ENCODE results near the gene TPPP2. TPM values are rescaled to one million over a fixed set of nuclear protein-coding genes. Genes with fewer than 3 reads are reported as not detected.

The TPPP2 gene
- total RNA-seq, 1 experiment from 2014 or later: not detected

DNA sequence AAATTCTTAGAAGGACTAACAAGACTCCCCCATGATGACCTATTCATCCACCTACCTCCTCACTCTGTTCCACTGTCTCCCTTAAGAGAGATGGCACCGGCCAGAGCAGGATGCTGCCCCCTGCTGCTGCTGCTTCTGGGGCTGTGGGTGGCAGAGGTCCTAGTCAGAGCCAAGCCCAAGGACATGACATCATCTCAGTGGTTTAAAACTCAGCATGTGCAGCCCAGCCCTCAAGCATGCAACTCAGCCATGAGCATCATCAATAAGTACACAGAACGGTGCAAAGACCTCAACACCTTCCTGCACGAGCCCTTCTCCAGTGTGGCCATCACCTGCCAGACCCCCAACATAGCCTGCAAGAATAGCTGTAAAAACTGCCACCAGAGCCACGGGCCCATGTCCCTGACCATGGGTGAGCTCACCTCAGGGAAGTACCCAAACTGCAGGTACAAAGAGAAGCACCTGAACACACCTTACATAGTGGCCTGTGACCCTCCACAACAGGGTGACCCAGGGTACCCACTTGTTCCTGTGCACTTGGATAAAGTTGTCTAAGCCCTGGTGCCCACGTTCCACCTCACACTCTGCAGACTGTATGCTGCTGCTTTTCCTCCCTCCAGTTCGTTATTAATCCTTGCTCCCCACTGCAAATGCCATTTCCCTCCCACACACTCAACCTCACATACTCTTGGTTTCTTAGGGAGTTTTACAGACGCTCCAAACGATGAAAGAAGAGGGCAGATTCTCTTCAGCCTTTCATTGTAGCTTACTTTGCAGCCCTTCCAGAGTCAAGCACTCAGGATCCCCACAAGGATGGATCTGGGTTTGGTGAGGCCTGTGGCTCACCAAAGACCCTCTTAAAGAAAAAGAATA is 28.0 kb downstream of the TPPP2 start, which contains the start of gene RNASE8:
RNASE8 (plus strand) TSS at position 20 of the 873 bp plus-strand sequence; CDS start at position 91, 71 bp downstream.
- Histone ChIP-seq H3K9ac (ENCODE audit: low read length) (no peak within 1 kb of the TSS), H3K4me1 (ENCODE audit: insufficient read depth, low read length) (no peaks in the 10 kb centered on the region), H4K20me1 (ENCODE audit: low read length) (no peaks in the 10 kb centered on the region), H3K27me3 (ENCODE audit: low read length) (peaks cover 33% of the 10 kb centered on the region), H3F3A (ENCODE audit: low read length, unreplicated experiment) (no peaks in the 10 kb centered on the region), H3K79me2 (ENCODE audit: low read length) (no peaks in the 10 kb centered on the region), H3K9me3 (ENCODE audit: low read length) (no peaks in the 10 kb centered on the region), H2AFZ (ENCODE audit: low read length) (no peak within 1 kb of the TSS), H3K36me3 (ENCODE audit: low read depth, low read length) (no peaks in the 10 kb centered on the region), H3K4me2 (ENCODE audit: low read length) (no peak within 1 kb of the TSS), H3K27ac (ENCODE audit: low read length) (no peak within 1 kb of the TSS), H3K4me3 (ENCODE audit: low read length) (no peak within 1 kb of the TSS), H3K9me2 (replicated peaks; ENCODE audit: low read length) (no peaks in the 10 kb centered on the region)
- TF ChIP-seq, protein P1, sequence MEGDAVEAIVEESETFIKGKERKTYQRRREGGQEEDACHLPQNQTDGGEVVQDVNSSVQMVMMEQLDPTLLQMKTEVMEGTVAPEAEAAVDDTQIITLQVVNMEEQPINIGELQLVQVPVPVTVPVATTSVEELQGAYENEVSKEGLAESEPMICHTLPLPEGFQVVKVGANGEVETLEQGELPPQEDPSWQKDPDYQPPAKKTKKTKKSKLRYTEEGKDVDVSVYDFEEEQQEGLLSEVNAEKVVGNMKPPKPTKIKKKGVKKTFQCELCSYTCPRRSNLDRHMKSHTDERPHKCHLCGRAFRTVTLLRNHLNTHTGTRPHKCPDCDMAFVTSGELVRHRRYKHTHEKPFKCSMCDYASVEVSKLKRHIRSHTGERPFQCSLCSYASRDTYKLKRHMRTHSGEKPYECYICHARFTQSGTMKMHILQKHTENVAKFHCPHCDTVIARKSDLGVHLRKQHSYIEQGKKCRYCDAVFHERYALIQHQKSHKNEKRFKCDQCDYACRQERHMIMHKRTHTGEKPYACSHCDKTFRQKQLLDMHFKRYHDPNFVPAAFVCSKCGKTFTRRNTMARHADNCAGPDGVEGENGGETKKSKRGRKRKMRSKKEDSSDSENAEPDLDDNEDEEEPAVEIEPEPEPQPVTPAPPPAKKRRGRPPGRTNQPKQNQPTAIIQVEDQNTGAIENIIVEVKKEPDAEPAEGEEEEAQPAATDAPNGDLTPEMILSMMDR (conservative IDR thresholded peaks at IDR 0.05; ENCODE audit: low read depth, low read length): no peak
- TF ChIP-seq EZH2phosphoT487 (IDR thresholded peaks at IDR 0.05; ENCODE audit: borderline replicate concordance, low read length) (no peak), EZH2 (IDR thresholded peaks at IDR 0.05; ENCODE audit: low read length, unreplicated experiment) (no peak)
- DNase-seq (no peak), ATAC-seq (no peak)
- ChIA-PET POLR2A (ENCODE audit: unreplicated experiment) (no interaction called here), CTCF (no interaction called here)
- no TSS peak for BruUV-seq (replicated peaks)
- intact Hi-C loops (cut with micrococcal nuclease): no loop called here

DNA sequence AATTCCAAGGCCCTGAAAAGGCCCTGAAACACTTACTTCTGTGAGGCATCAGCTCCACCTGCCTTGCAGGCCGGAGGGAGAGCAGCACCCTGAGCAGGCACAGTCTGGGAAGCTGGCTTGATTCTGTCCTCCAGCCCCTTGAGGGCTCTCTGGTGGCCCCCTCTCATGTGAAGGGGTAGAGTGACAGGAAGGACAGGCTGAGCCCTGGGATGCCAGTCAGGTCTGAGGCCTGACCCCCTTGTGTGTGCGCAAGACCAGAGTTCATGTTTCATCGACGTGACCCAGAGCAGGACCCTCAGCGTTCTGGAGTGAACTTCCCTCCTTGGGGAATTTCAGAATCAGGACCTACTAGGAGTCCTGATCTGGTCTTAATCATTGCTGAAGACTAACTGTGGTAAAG is 28.9 kb downstream of the TPPP2 start:
- H3K4me2 ChIP-seq (ENCODE audit: low read length): no peak overlapping the region
- DNase-seq: no peak
- intact Hi-C loops (cut with micrococcal nuclease): no loop called here
- no peaks in the 10 kb centered on the region for H3K79me2 ChIP-seq (ENCODE audit: low read length)
- no peak overlapping the region for H3K27ac ChIP-seq (ENCODE audit: low read length)
- H3K4me1 ChIP-seq (ENCODE audit: insufficient read depth, low read length): no peaks in the 10 kb centered on the region
- no peaks in the 10 kb centered on the region for H3F3A ChIP-seq (ENCODE audit: low read length, unreplicated experiment)
- no peaks in the 10 kb centered on the region for H3K9me3 ChIP-seq (ENCODE audit: low read length)
- H3K36me3 ChIP-seq (ENCODE audit: low read depth, low read length): no peaks in the 10 kb centered on the region
- no peak for ATAC-seq
- no peaks in the 10 kb centered on the region for H3K9me2 ChIP-seq (replicated peaks; ENCODE audit: low read length)
- H3K27me3 ChIP-seq (ENCODE audit: low read length): peaks cover 39% of the 10 kb centered on the region
- H2AFZ ChIP-seq (ENCODE audit: low read length): no peak overlapping the region
- H3K9ac ChIP-seq (ENCODE audit: low read length): no peak overlapping the region
- H3K4me3 ChIP-seq (ENCODE audit: low read length): no peak overlapping the region
- BruUV-seq (replicated peaks): no TSS peak
- no peaks in the 10 kb centered on the region for H4K20me1 ChIP-seq (ENCODE audit: low read length)
- CTCF ChIA-PET: no interaction called here
- no peak for TF ChIP-seq EZH2 (IDR thresholded peaks at IDR 0.05; ENCODE audit: low read length, unreplicated experiment)
- TF ChIP-seq, protein P1 (conservative IDR thresholded peaks at IDR 0.05; ENCODE audit: low read depth, low read length): no peak
- TF ChIP-seq EZH2phosphoT487 (IDR thresholded peaks at IDR 0.05; ENCODE audit: borderline replicate concordance, low read length): no peak
- POLR2A ChIA-PET (ENCODE audit: unreplicated experiment): no interaction called here
